Ishikawa (cell line): Measurements from ENCODE around the gene MYO1E.

Source experiments
- EP300 ChIP-seq: IDR thresholded peaks from 2 replicates; pipeline ENCODE4 v1.6.1; 2012; ENCODE audit warnings: borderline replicate concordance
- MAX ChIP-seq: IDR thresholded peaks from 2 replicates; pipeline ENCODE4 v1.6.1; 2012
- RAD21 ChIP-seq: IDR thresholded peaks from 2 replicates; pipeline ENCODE4 v1.6.1; 2012; ENCODE audit warnings: low read depth
- REST ChIP-seq: IDR thresholded peaks from 2 replicates; pipeline ENCODE4 v1.6.1; 2012; ENCODE audit warnings: low read depth, mild to moderate bottlenecking

GRCh38 chr15:59371458-59372351, 966 bp downstream of the MYO1E start:
- no peak for TF ChIP-seq REST
- TF ChIP-seq EP300, result no peak
- no peak for TF ChIP-seq RAD21
- TF ChIP-seq MAX, result peak; percentile 26; the same call in 1 of the 2 replicates
